ENCODE measurements around the gene ZNF385D. TPM values are rescaled to one million over a fixed set of nuclear protein-coding genes. Genes with fewer than 3 reads are reported as not detected.

The ZNF385D gene
- polyA plus RNA-seq, 4 donors: under 0.01 to 0.87 (median 0.58) TPM; not detected in 1

GRCh38 chr3:21601178-21601577 is 149.8 kb downstream of the ZNF385D start:
- Histone ChIP-seq H3K9me3 (ENCODE audit: control insufficient read depth in 2 of 2, insufficient read depth in 1 of 2, low read depth in 1 of 2, low read length in 1 of 2) (no peaks in the 10 kb centered on the region), H3K36me3 (ENCODE audit: control insufficient read depth in 3 of 3, insufficient read depth in 2 of 3, low read depth in 1 of 3, low read length in 3 of 3) (no peaks in the 10 kb centered on the region), H3K27me3 (ENCODE audit: control insufficient read depth in 3 of 3, insufficient read depth in 3 of 3, low read length in 3 of 3) (no peaks in the 10 kb centered on the region), H3K27ac (ENCODE audit: low read depth in 1 of 3, low read length in 2 of 3) (no peak overlapping the region), H3K4me3 (ENCODE audit: low read depth in 1 of 3, low read length in 3 of 3) (no peak overlapping the region), H3K4me1 (ENCODE audit: control insufficient read depth in 3 of 3, insufficient read depth in 2 of 3, low read depth in 1 of 3, low read length in 2 of 3) (no peaks in the 10 kb centered on the region)
- 79 to 93% (median 81%) methylated on average over 1 of the region's 1 CpG for WGBS, 3 donors
- no peak for FAIRE-seq
- DNase-seq: no peak

GRCh38 chr3:21599890-21600289 is 151.1 kb downstream of the ZNF385D start:
- FAIRE-seq (no peak), DNase-seq (no peak)
- H3K27me3 ChIP-seq (ENCODE audit: control insufficient read depth in 3 of 3, insufficient read depth in 3 of 3, low read length in 3 of 3): no peaks in the 10 kb centered on the region
- no peaks in the 10 kb centered on the region for H3K36me3 ChIP-seq (ENCODE audit: control insufficient read depth in 3 of 3, insufficient read depth in 2 of 3, low read depth in 1 of 3, low read length in 3 of 3)
- WGBS, 3 donors: 65 to 76% (median 71%) methylated on average over 6 of the region's 6 CpGs
- H3K4me1 ChIP-seq (ENCODE audit: control insufficient read depth in 3 of 3, insufficient read depth in 2 of 3, low read depth in 1 of 3, low read length in 2 of 3): no peaks in the 10 kb centered on the region
- H3K9me3 ChIP-seq (ENCODE audit: control insufficient read depth in 2 of 2, insufficient read depth in 1 of 2, low read depth in 1 of 2, low read length in 1 of 2): no peaks in the 10 kb centered on the region
- H3K27ac ChIP-seq (ENCODE audit: low read depth in 1 of 3, low read length in 2 of 3): no peak overlapping the region
- H3K4me3 ChIP-seq (ENCODE audit: low read depth in 1 of 3, low read length in 3 of 3): no peak overlapping the region

- H3K27ac ChIP-seq (ENCODE audit: low read depth in 1 of 3, low read length in 2 of 3): no peak overlapping the region
- no peak overlapping the region for H3K4me3 ChIP-seq (ENCODE audit: low read depth in 1 of 3, low read length in 3 of 3)
- H3K4me1 ChIP-seq (ENCODE audit: control insufficient read depth in 3 of 3, insufficient read depth in 2 of 3, low read depth in 1 of 3, low read length in 2 of 3): no peaks in the 10 kb centered on the region
- H3K36me3 ChIP-seq (ENCODE audit: control insufficient read depth in 3 of 3, insufficient read depth in 2 of 3, low read depth in 1 of 3, low read length in 3 of 3): no peaks in the 10 kb centered on the region
- H3K9me3 ChIP-seq (ENCODE audit: control insufficient read depth in 2 of 2, insufficient read depth in 1 of 2, low read depth in 1 of 2, low read length in 1 of 2): no peaks in the 10 kb centered on the region
- 82 to 85% (median 83%) methylated on average over 4 of the region's 4 CpGs for WGBS, 3 donors
- FAIRE-seq (no peak), DNase-seq (no peak)
- no peaks in the 10 kb centered on the region for H3K27me3 ChIP-seq (ENCODE audit: control insufficient read depth in 3 of 3, insufficient read depth in 3 of 3, low read length in 3 of 3)
Observed at GRCh38 chr3:21592828-21593227, 158.2 kb downstream of the ZNF385D start.

GRCh38 chr3:21587894-21588293 is 163.1 kb downstream of the ZNF385D start:
- Histone ChIP-seq H3K4me1 (ENCODE audit: control insufficient read depth in 3 of 3, insufficient read depth in 2 of 3, low read depth in 1 of 3, low read length in 2 of 3) (no peaks in the 10 kb centered on the region), H3K36me3 (ENCODE audit: control insufficient read depth in 3 of 3, insufficient read depth in 2 of 3, low read depth in 1 of 3, low read length in 3 of 3) (no peaks in the 10 kb centered on the region), H3K4me3 (ENCODE audit: low read depth in 1 of 3, low read length in 3 of 3) (no peak overlapping the region), H3K27me3 (ENCODE audit: control insufficient read depth in 3 of 3, insufficient read depth in 3 of 3, low read length in 3 of 3) (no peaks in the 10 kb centered on the region), H3K9me3 (ENCODE audit: control insufficient read depth in 2 of 2, insufficient read depth in 1 of 2, low read depth in 1 of 2, low read length in 1 of 2) (no peaks in the 10 kb centered on the region), H3K27ac (ENCODE audit: low read depth in 1 of 3, low read length in 2 of 3) (no peak overlapping the region)
- WGBS, 3 donors: 61 to 82% (median 62%) methylated on average over 1 of the region's 1 CpG
- DNase-seq (no peak), FAIRE-seq (no peak)

GRCh38 chr3:21585216-21585740 is 165.7 kb downstream of the ZNF385D start:
- Histone ChIP-seq H3K4me3 (ENCODE audit: low read depth in 1 of 3, low read length in 3 of 3) (no peak overlapping the region), H3K27me3 (ENCODE audit: control insufficient read depth in 3 of 3, insufficient read depth in 3 of 3, low read length in 3 of 3) (no peaks in the 10 kb centered on the region), H3K4me1 (ENCODE audit: control insufficient read depth in 3 of 3, insufficient read depth in 2 of 3, low read depth in 1 of 3, low read length in 2 of 3) (no peaks in the 10 kb centered on the region), H3K27ac (ENCODE audit: low read depth in 1 of 3, low read length in 2 of 3) (no peak overlapping the region), H3K36me3 (ENCODE audit: control insufficient read depth in 3 of 3, insufficient read depth in 2 of 3, low read depth in 1 of 3, low read length in 3 of 3) (no peaks in the 10 kb centered on the region), H3K9me3 (ENCODE audit: control insufficient read depth in 2 of 2, insufficient read depth in 1 of 2, low read depth in 1 of 2, low read length in 1 of 2) (no peaks in the 10 kb centered on the region)
- no peak for FAIRE-seq
- WGBS, 3 donors: 81 to 86% (median 83%) methylated on average over 3 of the region's 3 CpGs
- no peak for DNase-seq

- no peaks in the 10 kb centered on the region for H3K4me1 ChIP-seq (ENCODE audit: control insufficient read depth in 3 of 3, insufficient read depth in 2 of 3, low read depth in 1 of 3, low read length in 2 of 3)
- no peaks in the 10 kb centered on the region for H3K27me3 ChIP-seq (ENCODE audit: control insufficient read depth in 3 of 3, insufficient read depth in 3 of 3, low read length in 3 of 3)
- no peak overlapping the region for H3K27ac ChIP-seq (ENCODE audit: low read depth in 1 of 3, low read length in 2 of 3)
- no peak for FAIRE-seq
- no peak for DNase-seq
- no peaks in the 10 kb centered on the region for H3K9me3 ChIP-seq (ENCODE audit: control insufficient read depth in 2 of 2, insufficient read depth in 1 of 2, low read depth in 1 of 2, low read length in 1 of 2)
- no peaks in the 10 kb centered on the region for H3K36me3 ChIP-seq (ENCODE audit: control insufficient read depth in 3 of 3, insufficient read depth in 2 of 3, low read depth in 1 of 3, low read length in 3 of 3)
- WGBS, 3 donors: 58 to 79% (median 69%) methylated on average over 2 of the region's 2 CpGs
- no peak overlapping the region for H3K4me3 ChIP-seq (ENCODE audit: low read depth in 1 of 3, low read length in 3 of 3)
Observed at GRCh38 chr3:21573291-21573690, 177.7 kb downstream of the ZNF385D start.

- H3K36me3 ChIP-seq (ENCODE audit: control insufficient read depth in 3 of 3, insufficient read depth in 2 of 3, low read depth in 1 of 3, low read length in 3 of 3): no peaks in the 10 kb centered on the region
- 73 to 82% (median 80%) methylated on average over 3 of the region's 3 CpGs for WGBS, 3 donors
- H3K4me3 ChIP-seq (ENCODE audit: low read depth in 1 of 3, low read length in 3 of 3): no peak overlapping the region
- no peaks in the 10 kb centered on the region for H3K27me3 ChIP-seq (ENCODE audit: control insufficient read depth in 3 of 3, insufficient read depth in 3 of 3, low read length in 3 of 3)
- no peak overlapping the region for H3K27ac ChIP-seq (ENCODE audit: low read depth in 1 of 3, low read length in 2 of 3)
- DNase-seq (no peak), FAIRE-seq (no peak)
- H3K9me3 ChIP-seq (ENCODE audit: control insufficient read depth in 2 of 2, insufficient read depth in 1 of 2, low read depth in 1 of 2, low read length in 1 of 2): peaks cover 0 to 3% of the 10 kb centered on the region in 2 donors
- H3K4me1 ChIP-seq (ENCODE audit: control insufficient read depth in 3 of 3, insufficient read depth in 2 of 3, low read depth in 1 of 3, low read length in 2 of 3): no peaks in the 10 kb centered on the region
Observed at GRCh38 chr3:21564531-21564930, 186.5 kb downstream of the ZNF385D start.

- H3K4me3 ChIP-seq (ENCODE audit: low read depth in 1 of 3, low read length in 3 of 3): no peak overlapping the region
- no peak for DNase-seq
- no peak for FAIRE-seq
- no peaks in the 10 kb centered on the region for H3K4me1 ChIP-seq (ENCODE audit: control insufficient read depth in 3 of 3, insufficient read depth in 2 of 3, low read depth in 1 of 3, low read length in 2 of 3)
- no peak overlapping the region for H3K27ac ChIP-seq (ENCODE audit: low read depth in 1 of 3, low read length in 2 of 3)
- no peaks in the 10 kb centered on the region for H3K36me3 ChIP-seq (ENCODE audit: control insufficient read depth in 3 of 3, insufficient read depth in 2 of 3, low read depth in 1 of 3, low read length in 3 of 3)
- H3K9me3 ChIP-seq (ENCODE audit: control insufficient read depth in 2 of 2, insufficient read depth in 1 of 2, low read depth in 1 of 2, low read length in 1 of 2): peaks cover 0 to 3% of the 10 kb centered on the region in 2 donors
- no peaks in the 10 kb centered on the region for H3K27me3 ChIP-seq (ENCODE audit: control insufficient read depth in 3 of 3, insufficient read depth in 3 of 3, low read length in 3 of 3)
Observed at GRCh38 chr3:21562243-21562642, 188.8 kb downstream of the ZNF385D start.

GRCh38 chr3:21561472-21561871 is 189.5 kb downstream of the ZNF385D start:
- 79 to 86% (median 86%) methylated on average over 2 of the region's 2 CpGs for WGBS, 3 donors
- Histone ChIP-seq H3K4me3 (ENCODE audit: low read depth in 1 of 3, low read length in 3 of 3) (no peak overlapping the region), H3K9me3 (ENCODE audit: control insufficient read depth in 2 of 2, insufficient read depth in 1 of 2, low read depth in 1 of 2, low read length in 1 of 2) (peaks cover 0 to 3% of the 10 kb centered on the region in 2 donors), H3K27me3 (ENCODE audit: control insufficient read depth in 3 of 3, insufficient read depth in 3 of 3, low read length in 3 of 3) (no peaks in the 10 kb centered on the region), H3K36me3 (ENCODE audit: control insufficient read depth in 3 of 3, insufficient read depth in 2 of 3, low read depth in 1 of 3, low read length in 3 of 3) (no peaks in the 10 kb centered on the region), H3K27ac (ENCODE audit: low read depth in 1 of 3, low read length in 2 of 3) (no peak overlapping the region), H3K4me1 (ENCODE audit: control insufficient read depth in 3 of 3, insufficient read depth in 2 of 3, low read depth in 1 of 3, low read length in 2 of 3) (no peaks in the 10 kb centered on the region)
- FAIRE-seq: no peak
- DNase-seq: no peak
